ENCODE results near the gene KCNH6. TPM values are rescaled to one million over a fixed set of nuclear protein-coding genes. Genes with fewer than 3 reads are reported as not detected.

Gene KCNH6
- total RNA-seq, 6 experiments from 2014 or later = not detected

DNA sequence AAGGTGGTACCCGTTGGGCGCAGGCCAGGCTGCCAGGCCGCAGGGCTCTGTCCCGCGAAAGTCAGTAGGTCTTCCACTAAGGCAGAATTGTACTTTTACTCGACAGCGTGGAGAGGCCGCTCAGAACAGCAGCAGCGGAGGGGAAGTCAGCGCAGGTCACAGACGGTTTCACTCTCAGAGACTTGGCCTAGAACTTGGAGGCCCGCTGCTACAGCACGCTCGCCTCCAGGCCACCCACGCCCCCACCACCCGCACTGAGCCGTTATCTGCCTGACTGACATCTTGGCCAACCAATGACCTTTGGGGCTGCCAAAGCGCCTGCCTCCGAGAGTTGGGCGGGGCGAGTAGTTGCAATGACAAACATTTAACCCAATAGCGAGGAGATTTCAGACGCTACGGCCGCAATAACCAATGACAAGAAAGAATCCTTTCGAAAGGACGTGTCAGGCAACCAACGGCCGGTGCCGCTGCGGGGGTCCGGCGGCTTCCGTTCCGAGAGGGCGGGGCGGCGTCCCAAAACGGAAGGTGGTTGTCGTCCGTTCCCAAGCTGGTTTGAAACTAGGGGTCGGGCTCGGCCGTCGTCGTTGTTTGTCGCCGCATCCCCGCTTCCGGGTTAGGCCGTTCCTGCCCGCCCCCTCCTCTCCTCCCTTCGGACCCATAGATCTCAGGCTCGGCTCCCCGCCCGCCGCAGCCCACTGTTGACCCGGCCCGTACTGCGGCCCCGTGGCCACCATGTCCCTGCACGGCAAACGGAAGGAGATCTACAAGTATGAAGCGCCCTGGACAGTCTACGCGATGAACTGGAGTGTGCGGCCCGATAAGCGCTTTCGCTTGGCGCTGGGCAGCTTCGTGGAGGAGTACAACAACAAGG is 27.0 kb downstream of the KCNH6 start, which contains the start of gene DCAF7:
DCAF7 (plus strand) TSS at position 532 of the 871 bp plus-strand sequence; CDS start at position 733, 201 bp downstream.
- H3K4me3 Mint-ChIP-seq = peak within 1 kb of the TSS; percentile 91
- H3K4me1 Mint-ChIP-seq (ENCODE audit: low read depth) = peaks cover 36% of the 10 kb centered on the region
- no peaks in the 10 kb centered on the region for H3K9me3 Mint-ChIP-seq
- TF ChIP-seq CTCF (IDR thresholded peaks at IDR 0.05) = no peak
- H3K27ac Mint-ChIP-seq = peak within 1 kb of the TSS; percentile 98
- peaks cover 3% of the 10 kb centered on the region for H3K27me3 Mint-ChIP-seq (ENCODE audit: insufficient read depth)
- H3K36me3 Mint-ChIP-seq (ENCODE audit: low read depth) = peaks cover 13% of the 10 kb centered on the region; the same call in 1 of the 2 replicates
- peak; percentile 100 for DNase-seq

- no peak for TF ChIP-seq CTCF (IDR thresholded peaks at IDR 0.05)
- H3K9me3 Mint-ChIP-seq = no peaks in the 10 kb centered on the region
- H3K4me3 Mint-ChIP-seq = peak overlapping the region; percentile 91
- peak; percentile 31 for DNase-seq
- H3K27me3 Mint-ChIP-seq (ENCODE audit: insufficient read depth) = peaks cover 3% of the 10 kb centered on the region
- H3K36me3 Mint-ChIP-seq (ENCODE audit: low read depth) = peaks cover 20% of the 10 kb centered on the region; the same call in 1 of the 2 replicates
- H3K27ac Mint-ChIP-seq = peak overlapping the region; percentile 98
- H3K4me1 Mint-ChIP-seq (ENCODE audit: low read depth) = peaks cover 44% of the 10 kb centered on the region
Observed at GRCh38 chr17:63550817-63551639, 27.9 kb downstream of the KCNH6 start.

GRCh38 chr17:63552211-63552610 is 29.1 kb downstream of the KCNH6 start:
- Mint-ChIP-seq H3K36me3 (ENCODE audit: low read depth) (peaks cover 27% of the 10 kb centered on the region), H3K9me3 (no peaks in the 10 kb centered on the region), H3K4me3 (peak overlapping the region; percentile 91), H3K27ac (peak overlapping the region; percentile 98), H3K4me1 (ENCODE audit: low read depth) (peaks cover 50% of the 10 kb centered on the region), H3K27me3 (ENCODE audit: insufficient read depth) (peaks cover 3% of the 10 kb centered on the region)
- no peak for DNase-seq
- TF ChIP-seq CTCF (IDR thresholded peaks at IDR 0.05) = no peak

DNA sequence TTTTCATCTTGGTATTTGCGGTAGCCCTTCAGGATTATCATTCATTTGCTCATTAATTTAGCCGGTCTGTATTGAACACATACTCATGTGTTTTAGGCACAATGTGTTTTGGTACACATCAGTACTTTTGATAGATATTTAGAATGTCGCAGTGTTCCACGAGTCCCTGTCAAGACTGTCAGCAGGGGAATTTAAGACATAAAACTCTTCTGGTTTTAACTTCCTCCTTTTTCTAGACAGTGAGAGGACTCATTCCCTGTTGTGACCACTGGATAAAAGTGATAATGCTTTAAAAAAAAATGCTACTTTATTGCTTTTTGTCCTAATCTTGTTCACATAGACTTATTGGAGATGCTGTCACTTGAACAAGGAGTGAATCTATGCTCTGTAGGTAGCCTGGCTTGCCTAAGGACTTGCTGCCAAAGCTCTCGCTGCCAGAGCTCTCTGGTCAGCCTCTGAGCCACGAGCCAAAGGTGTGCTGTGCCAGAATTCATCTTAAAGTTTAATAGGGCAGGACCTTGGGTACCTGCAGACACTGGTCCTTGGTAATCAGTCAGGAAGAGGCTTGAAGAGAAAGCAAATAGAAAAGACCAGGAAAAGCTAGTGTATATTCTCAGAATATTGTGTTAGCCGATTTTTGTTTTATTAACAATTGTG is 32.5 kb downstream of the KCNH6 start:
- Mint-ChIP-seq H3K4me1 (ENCODE audit: low read depth) (peaks cover 52% of the 10 kb centered on the region), H3K9me3 (no peaks in the 10 kb centered on the region), H3K4me3 (no peak overlapping the region), H3K27ac (no peak overlapping the region), H3K36me3 (ENCODE audit: low read depth) (peaks cover 30% of the 10 kb centered on the region), H3K27me3 (ENCODE audit: insufficient read depth) (no peaks in the 10 kb centered on the region)
- DNase-seq = no peak
- no peak for TF ChIP-seq CTCF (IDR thresholded peaks at IDR 0.05)

DNA sequence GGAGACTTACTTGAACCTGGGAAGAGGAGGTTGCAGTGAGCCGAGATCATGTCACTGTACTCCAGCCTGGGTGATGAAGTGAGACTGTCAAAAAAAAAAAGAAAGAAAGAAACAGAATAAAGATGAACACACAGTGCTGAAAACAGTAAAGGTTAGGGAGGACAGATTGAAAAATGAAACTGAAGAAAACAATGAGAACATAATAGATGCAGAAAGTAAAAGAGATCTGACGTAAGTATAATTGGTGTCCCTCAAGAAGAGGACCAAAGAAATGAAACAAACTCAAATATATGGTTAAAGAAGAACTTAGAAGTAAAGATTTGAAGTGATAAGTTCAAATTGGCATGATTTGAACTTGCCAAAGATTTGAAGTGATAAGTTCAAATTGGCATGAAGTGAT is 34.3 kb downstream of the KCNH6 start:
- H3K9me3 Mint-ChIP-seq = no peaks in the 10 kb centered on the region
- peaks cover 40% of the 10 kb centered on the region for H3K4me1 Mint-ChIP-seq (ENCODE audit: low read depth)
- no peak overlapping the region for H3K4me3 Mint-ChIP-seq
- H3K27me3 Mint-ChIP-seq (ENCODE audit: insufficient read depth) = no peaks in the 10 kb centered on the region; the same call in 1 of the 2 replicates
- DNase-seq = no peak
- no peak overlapping the region; the same call in 1 of the 2 replicates for H3K27ac Mint-ChIP-seq
- H3K36me3 Mint-ChIP-seq (ENCODE audit: low read depth) = peaks cover 23% of the 10 kb centered on the region
- no peak for TF ChIP-seq CTCF (IDR thresholded peaks at IDR 0.05)
